Endothelial cell of umbilical vein (primary cell): ENCODE results near the gene TMPRSS13. TPM values are rescaled to one million over a fixed set of nuclear protein-coding genes. Genes with fewer than 3 reads are reported as not detected.

Source experiments
- BruUV-seq: library from RNA; stranded (reverse); fragments of 400-500 nt; replicated peaks from 2 replicates; lab custom pipeline; 2021; lab: Mats Ljungman, UMichigan
- CTCF ChIA-PET: fragments of 300-600, 350-600 bp; sonication (Branson Sonifier 250); formaldehyde crosslinking; loops from one replicate; lab custom pipeline; 2021; ENCODE audit warnings: antibody characterized with exemption, inconsistent platforms; lab: Charles Lee
- POLR2A ChIA-PET: fragments of 300-600, 350-600 bp; sonication (Branson Sonifier 250); formaldehyde crosslinking; loops from one replicate; lab custom pipeline; 2021; ENCODE audit warnings: antibody characterized with exemption, inconsistent platforms; lab: Charles Lee
- DNase-seq: peaks from one replicate; pipeline ENCODE4 v3.0.0-alpha.2; 2011; ENCODE audit warnings: low read depth, low spot score
- FAIRE-seq: peaks from 2 replicates; lab custom pipeline; 2011; peaks lifted over from hg19 to GRCh38; lab: Jason Lieb, UNC
- H2AFZ ChIP-seq: 2 replicates; pipeline ENCODE4 v1.6.0; 2012; ENCODE audit warnings: low read depth, low read length, control low read depth, inconsistent platforms
- H3K27ac ChIP-seq: 2 replicates; pipeline ENCODE4 v1.5.1; 2011; ENCODE audit warnings: low read depth, mild to moderate bottlenecking, control low read depth, low read length, moderate library complexity; ENCODE audit not compliant: insufficient read depth
- H3K27me3 ChIP-seq, 2 experiments: 2 replicates each; pipeline versions ENCODE4 v1.6.0 to v1.6.1; 2011; ENCODE audit warnings: low read length in 2 of 2, mixed read lengths in 1 of 2; ENCODE audit not compliant: control insufficient read depth in 2 of 2, insufficient read depth in 2 of 2
- H3K36me3 ChIP-seq, 2 experiments: 2 replicates in 1 of 2; 3 replicates in 1 of 2; pipeline ENCODE4 v1.5.1; 2011; ENCODE audit warnings: low read length in 2 of 2, mild to moderate bottlenecking in 1 of 2, moderate library complexity in 1 of 2; ENCODE audit not compliant: control insufficient read depth in 2 of 2, insufficient read depth in 2 of 2; ENCODE audit errors: extremely low read depth in 1 of 2
- H3K4me1 ChIP-seq: 3 replicates; pipeline ENCODE4 v1.5.1; 2011; ENCODE audit warnings: mild to moderate bottlenecking, low read length; ENCODE audit not compliant: control insufficient read depth, insufficient read depth; ENCODE audit errors: extremely low read depth
- H3K4me2 ChIP-seq: 2 replicates; pipeline ENCODE4 v1.6.1; 2011; ENCODE audit warnings: low read length, control low read depth, mixed read lengths; ENCODE audit not compliant: insufficient read depth
- H3K4me3 ChIP-seq, 3 experiments: fragments of 200-600 bp in 1 of 3; sonication (generic), shearing (Covaris generic) in 1 of 3; replicated peaks in 1 of 3; 2 replicates each; pipeline ENCODE4 v1.5.1; 2011 to 2016; ENCODE audit warnings: control low read depth in 3 of 3, low read length in 3 of 3, mild to moderate bottlenecking in 2 of 3, inconsistent platforms in 1 of 3, low read depth in 1 of 3, moderate library complexity in 1 of 3; ENCODE audit not compliant: insufficient read depth in 1 of 3
- H3K79me2 ChIP-seq: 2 replicates; pipeline ENCODE4 v1.6.0; 2012; ENCODE audit warnings: low read length, inconsistent platforms; ENCODE audit not compliant: control insufficient read depth, insufficient read depth
- H3K9ac ChIP-seq: replicated peaks from 2 replicates; pipeline ENCODE3; 2011; ENCODE audit warnings: low read length, control low read depth; ENCODE audit not compliant: insufficient read depth; ENCODE audit errors: extremely low read depth
- H3K9me1 ChIP-seq: replicated peaks from 3 replicates; pipeline ENCODE4 v1.6.0; 2011; ENCODE audit warnings: mild to moderate bottlenecking, low read length; ENCODE audit not compliant: control insufficient read depth, insufficient read depth; ENCODE audit errors: extremely low read depth
- H3K9me3 ChIP-seq: replicated peaks from 2 replicates; pipeline ENCODE4 v1.5.1; 2012; ENCODE audit warnings: low read length, inconsistent platforms; ENCODE audit not compliant: control insufficient read depth, insufficient read depth
- H4K20me1 ChIP-seq: replicated peaks from 2 replicates; pipeline ENCODE3; 2011; ENCODE audit warnings: mild to moderate bottlenecking, low read length; ENCODE audit not compliant: control insufficient read depth, insufficient read depth; ENCODE audit errors: extremely low read depth
- EZH2 ChIP-seq: IDR thresholded peaks from 2 replicates; pipeline ENCODE4 v1.6.1; 2012; ENCODE audit warnings: borderline replicate concordance, low read depth, mild to moderate bottlenecking, moderate library complexity, low read length, inconsistent platforms; ENCODE audit not compliant: severe bottlenecking
- FOS ChIP-seq: IDR thresholded peaks from 2 replicates; pipeline ENCODE4 v1.6.1; 2011; ENCODE audit warnings: mild to moderate bottlenecking, low read length, moderate library complexity, borderline replicate concordance; ENCODE audit not compliant: insufficient read depth
- GATA2 ChIP-seq: IDR thresholded peaks from 2 replicates; pipeline ENCODE4 v1.7.0; 2011; ENCODE audit warnings: low read depth, mild to moderate bottlenecking, moderate library complexity, mixed read lengths, low read length; ENCODE audit not compliant: insufficient read length, insufficient read depth
- JUN ChIP-seq: IDR thresholded peaks from 2 replicates; pipeline ENCODE4 v1.6.1; 2011; ENCODE audit warnings: borderline replicate concordance, low read depth; ENCODE audit not compliant: insufficient read length, insufficient read depth
- MYC ChIP-seq: IDR thresholded peaks from one replicate; pipeline ENCODE4 v1.6.1; 2011; ENCODE audit warnings: mild to moderate bottlenecking, low read depth, low read length
- POLR2A ChIP-seq: IDR thresholded peaks from 2 replicates; pipeline ENCODE4 v1.6.1; 2012; ENCODE audit warnings: low read depth, mild to moderate bottlenecking, control low read depth, low read length
- POLR2AphosphoS5 ChIP-seq: IDR thresholded peaks from 2 replicates; pipeline ENCODE4 v1.6.1; 2012; ENCODE audit warnings: low read depth, mild to moderate bottlenecking, control low read depth, low read length, moderate library complexity; ENCODE audit not compliant: insufficient read depth
- dilution Hi-C: fragments of 300-500 bp; cut with MboI; formaldehyde crosslinking; loops from one replicate; pipeline ENCODE4 v1.15.0; 2019; ENCODE audit warnings: low sequenced_read_pairs; ENCODE audit not compliant: extremely low pct_ligation_motif_present
- intact Hi-C: fragments of 100-400 bp; cut with micrococcal nuclease; formaldehyde crosslinking; loops from one replicate; pipeline ENCODE4 v1.10.0; 2022
- polyA plus RNA-seq, 4 experiments: library from polyadenylated mRNA; depleted of rRNA in 3 of 4; stranded (reverse) in 3 of 4; unstranded in 1 of 4; fragments of >200 nt; gene quantifications; 2 replicates each; pipeline versions ENCODE4 v1.2.1 to v1.2.3, GENCODE V29; 2011 to 2012; ENCODE audit warnings: missing spikeins in 1 of 4
- total RNA-seq: library from RNA; stranded (reverse); gene quantifications from 2 replicates; pipeline ENCODE4 v1.2.3, GENCODE V29; 2021
- TF ChIP-seq, protein P1 (sequence below), 2 donors: IDR thresholded peaks; 1 replicate in 1 of 2; 2 replicates in 1 of 2; pipeline ENCODE4 v1.5.1; 2011; ENCODE audit warnings: low read length in 2 of 2, mild to moderate bottlenecking in 2 of 2, moderate library complexity in 2 of 2, control low read depth in 1 of 2, inconsistent platforms in 1 of 2, low read depth in 1 of 2; ENCODE audit not compliant: insufficient read depth in 1 of 2; ENCODE audit errors: extremely low read depth in 1 of 2

TMPRSS13 gene
- total and polyA plus RNA-seq, 2 donors (not counting 3 experiments of a cell fraction or from before 2014, with no cell fraction given): 0.22 to 0.46 TPM

- dilution Hi-C loops: no loop called here
- Histone ChIP-seq H3K9me1 (no peaks in the 10 kb centered on the region), H3K27me3 (no peaks in the 10 kb centered on the region), H3K36me3 (no peaks in the 10 kb centered on the region), H3K27ac (no peak overlapping the region), H2AFZ (peak overlapping the region; percentile 42), H3K9ac (no peak overlapping the region), H3K4me1 (peaks cover 6% of the 10 kb centered on the region), H3K9me3 (no peaks in the 10 kb centered on the region), H3K4me2 (no peak overlapping the region), H4K20me1 (no peaks in the 10 kb centered on the region), H3K4me3 (no peak overlapping the region), H3K79me2 (no peaks in the 10 kb centered on the region)
- ChIA-PET CTCF (interaction anchor here (1.0 to 2.1 kb wide), 6 partner anchors 9 to 192 kb away, joined by 3 to 11 read pairs (median 4); no protein-coding TSS in a partner anchor), POLR2A (interaction anchor here (0.6 kb wide), 1 partner anchor 924 kb away, joined by 3 read pairs; no protein-coding TSS in a partner anchor)
- DNase-seq: peak; percentile 15
- no TSS peak for BruUV-seq
- no peak for TF ChIP-seq GATA2
- intact Hi-C loops: no loop called here
- no peak for FAIRE-seq
Observed at GRCh38 chr11:117861151-117862018, 67.8 kb downstream of the TMPRSS13 start.

DNA sequence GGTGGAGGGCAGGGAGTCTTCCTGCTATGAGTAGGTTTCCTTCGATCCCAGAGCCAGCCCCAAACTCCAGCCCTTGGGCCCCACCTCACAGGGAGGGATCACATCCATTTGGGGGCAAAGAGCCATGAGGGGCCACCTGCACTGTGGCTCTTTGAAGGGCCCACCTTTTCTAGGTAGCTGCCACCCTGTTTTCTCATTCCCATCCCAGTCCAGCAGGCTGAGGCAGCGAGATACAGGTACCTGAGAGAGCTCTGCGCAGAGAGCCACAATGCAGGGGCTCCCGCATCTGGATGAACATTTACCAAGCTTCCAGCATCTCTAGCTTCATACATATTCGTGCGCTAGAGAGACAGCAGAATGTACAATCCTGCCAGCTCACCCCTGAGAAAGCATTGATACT lies 69.1 kb downstream of the TMPRSS13 start:
- no peak overlapping the region for H3K27ac ChIP-seq
- no peak overlapping the region for H3K4me3 ChIP-seq
- no peak overlapping the region for H3K9ac ChIP-seq
- no peaks in the 10 kb centered on the region for H4K20me1 ChIP-seq
- no peaks in the 10 kb centered on the region for H3K9me1 ChIP-seq
- DNase-seq: no peak
- H3K9me3 ChIP-seq: no peaks in the 10 kb centered on the region
- no TSS peak for BruUV-seq
- H2AFZ ChIP-seq: no peak overlapping the region
- no peaks in the 10 kb centered on the region for H3K36me3 ChIP-seq
- H3K4me1 ChIP-seq: peaks cover 6% of the 10 kb centered on the region
- intact Hi-C loops: no loop called here
- H3K79me2 ChIP-seq: no peaks in the 10 kb centered on the region
- H3K27me3 ChIP-seq: peaks cover 0 to 2% of the 10 kb centered on the region in 2 experiments
- ChIA-PET CTCF (interaction anchor here (1.8 to 2.1 kb wide), 2 partner anchors 87 to 193 kb away, joined by 10 to 11 read pairs; no protein-coding TSS in a partner anchor), POLR2A (no interaction called here)
- no peak for FAIRE-seq
- no peak overlapping the region for H3K4me2 ChIP-seq
- dilution Hi-C loops: no loop called here
- TF ChIP-seq JUN (no peak), MYC (no peak), FOS (no peak), EZH2 (no peak), GATA2 (no peak), POLR2AphosphoS5 (no peak), POLR2A (no peak)
- TF ChIP-seq, protein P1, sequence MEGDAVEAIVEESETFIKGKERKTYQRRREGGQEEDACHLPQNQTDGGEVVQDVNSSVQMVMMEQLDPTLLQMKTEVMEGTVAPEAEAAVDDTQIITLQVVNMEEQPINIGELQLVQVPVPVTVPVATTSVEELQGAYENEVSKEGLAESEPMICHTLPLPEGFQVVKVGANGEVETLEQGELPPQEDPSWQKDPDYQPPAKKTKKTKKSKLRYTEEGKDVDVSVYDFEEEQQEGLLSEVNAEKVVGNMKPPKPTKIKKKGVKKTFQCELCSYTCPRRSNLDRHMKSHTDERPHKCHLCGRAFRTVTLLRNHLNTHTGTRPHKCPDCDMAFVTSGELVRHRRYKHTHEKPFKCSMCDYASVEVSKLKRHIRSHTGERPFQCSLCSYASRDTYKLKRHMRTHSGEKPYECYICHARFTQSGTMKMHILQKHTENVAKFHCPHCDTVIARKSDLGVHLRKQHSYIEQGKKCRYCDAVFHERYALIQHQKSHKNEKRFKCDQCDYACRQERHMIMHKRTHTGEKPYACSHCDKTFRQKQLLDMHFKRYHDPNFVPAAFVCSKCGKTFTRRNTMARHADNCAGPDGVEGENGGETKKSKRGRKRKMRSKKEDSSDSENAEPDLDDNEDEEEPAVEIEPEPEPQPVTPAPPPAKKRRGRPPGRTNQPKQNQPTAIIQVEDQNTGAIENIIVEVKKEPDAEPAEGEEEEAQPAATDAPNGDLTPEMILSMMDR (IDR thresholded peaks at IDR 0.05; ENCODE audit: extremely low read depth in 1 of 2, insufficient read depth in 1 of 2, low read depth in 1 of 2, low read length in 2 of 2): no peak
